ENCODE results near the gene FBXO48.

Gene FBXO48

DNA sequence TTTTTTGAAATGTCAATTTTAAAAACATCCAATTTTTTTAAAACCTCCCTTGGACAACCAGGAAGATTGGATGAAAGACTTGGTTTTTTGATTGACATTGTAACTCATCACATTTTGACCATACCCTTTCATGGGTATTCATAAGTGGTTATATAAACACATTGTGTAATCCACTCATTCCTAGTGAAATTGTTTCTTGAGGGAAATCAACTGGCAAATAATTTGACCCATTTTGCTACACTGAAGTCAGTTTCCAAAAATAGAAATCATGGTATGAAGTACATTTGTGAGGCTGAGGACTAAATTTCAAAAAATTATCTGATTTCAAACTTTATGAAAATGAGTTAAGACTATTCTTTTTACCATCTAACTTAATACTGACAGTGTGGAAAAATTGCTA is 31.5 kb downstream of the FBXO48 start:
- no peak overlapping the region for H3K27ac ChIP-seq
- TF ChIP-seq CTCF (conservative IDR thresholded peaks at IDR 0.05) = no peak

DNA sequence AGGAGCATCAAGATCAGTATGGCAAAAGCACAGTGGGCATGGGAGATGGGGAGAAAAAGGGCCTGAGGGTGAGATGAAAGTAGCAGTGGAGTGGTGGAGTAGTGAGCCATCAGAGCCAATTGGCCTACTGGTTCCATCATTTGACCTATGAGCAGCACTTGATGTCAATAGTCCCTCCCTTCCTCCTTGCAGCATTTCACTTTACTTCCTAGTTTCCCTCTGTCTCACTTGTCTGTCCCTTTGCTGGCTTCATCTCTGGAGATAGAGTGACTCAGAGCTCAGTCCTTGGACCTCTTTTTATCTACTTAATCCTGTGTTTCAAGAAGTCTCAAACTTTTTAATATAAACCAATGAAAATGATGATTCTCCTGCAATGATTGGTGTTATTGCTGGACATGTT is 32.1 kb downstream of the FBXO48 start:
- no peak for TF ChIP-seq CTCF (conservative IDR thresholded peaks at IDR 0.05)
- H3K27ac ChIP-seq = no peak overlapping the region

- no peak overlapping the region for H3K27ac ChIP-seq
- TF ChIP-seq CTCF (conservative IDR thresholded peaks at IDR 0.05) = no peak
Measured at GRCh38 chr2:68432696-68433658, 34.1 kb downstream of the FBXO48 start.

- no peak overlapping the region for H3K27ac ChIP-seq
- TF ChIP-seq CTCF (conservative IDR thresholded peaks at IDR 0.05) = no peak
Measured at GRCh38 chr2:68431316-68431972, 35.6 kb downstream of the FBXO48 start.

GRCh38 chr2:68429311-68429826 is 37.7 kb downstream of the FBXO48 start:
- no peak for TF ChIP-seq CTCF (conservative IDR thresholded peaks at IDR 0.05)
- no peak overlapping the region for H3K27ac ChIP-seq

DNA sequence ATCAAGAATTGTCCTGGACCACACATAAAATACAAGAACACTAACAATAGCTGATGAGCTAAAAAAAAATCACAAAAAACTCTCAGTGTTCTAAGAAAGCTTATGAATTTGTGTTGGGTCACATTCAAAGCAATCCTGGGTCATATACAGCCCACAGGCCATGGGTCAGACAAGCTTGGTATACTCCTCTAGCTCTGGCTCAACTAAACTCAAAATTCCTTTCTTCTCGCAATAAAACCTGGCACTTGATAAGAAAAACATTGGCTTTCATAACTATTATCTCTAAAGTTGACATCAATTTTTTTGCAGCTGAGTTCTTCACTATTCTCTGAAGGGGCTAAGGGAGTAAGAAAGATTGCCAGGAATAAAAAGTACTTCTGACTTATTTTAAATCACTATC is 38.3 kb downstream of the FBXO48 start:
- no peak for TF ChIP-seq CTCF (conservative IDR thresholded peaks at IDR 0.05)
- no peak overlapping the region for H3K27ac ChIP-seq

- H3K27ac ChIP-seq = no peak overlapping the region
- no peak for TF ChIP-seq CTCF (conservative IDR thresholded peaks at IDR 0.05)
Measured at GRCh38 chr2:68428126-68428525, 39.0 kb downstream of the FBXO48 start.

Measured in VCaP (cell line).